Osteoblast (primary cell): ENCODE measurements around the gene TM9SF3. TPM values are rescaled to one million over a fixed set of nuclear protein-coding genes. Genes with fewer than 3 reads are reported as not detected.
"Not testable (repeated sequence)": the region's sequence is repeated elsewhere in the genome, so short reads cannot be mapped to it uniquely, and the experiment has no call there.

ENCODE experiments used
- DNase-seq: peaks from one replicate; pipeline ENCODE4 v3.0.0; 2011; ENCODE audit warnings: low spot score, mixed read lengths; ENCODE audit not compliant: insufficient read length; ENCODE audit errors: missing footprints
- H2AFZ ChIP-seq: 2 replicates; pipeline ENCODE4 v1.6.0; 2011; ENCODE audit warnings: mild to moderate bottlenecking, low read length
- H3K27ac ChIP-seq: 2 replicates; pipeline ENCODE4 v1.5.1; 2011; ENCODE audit warnings: mild to moderate bottlenecking, low read depth, low read length, moderate library complexity
- H3K27me3 ChIP-seq: 2 replicates; pipeline ENCODE4 v1.6.0; 2012; ENCODE audit warnings: mild to moderate bottlenecking, control low read depth, inconsistent platforms, low read length, moderate library complexity; ENCODE audit not compliant: insufficient read depth
- H3K36me3 ChIP-seq: 2 replicates; pipeline ENCODE4 v1.5.1; 2011; ENCODE audit warnings: mild to moderate bottlenecking, low read length, control low read depth, moderate library complexity; ENCODE audit not compliant: insufficient read depth
- H3K4me1 ChIP-seq: 2 replicates; pipeline ENCODE4 v1.5.1; 2011; ENCODE audit warnings: mild to moderate bottlenecking, low read length, control low read depth, moderate library complexity; ENCODE audit not compliant: insufficient read depth
- H3K4me2 ChIP-seq: 2 replicates; pipeline ENCODE4 v1.6.0; 2011; ENCODE audit warnings: mild to moderate bottlenecking, low read length; ENCODE audit not compliant: insufficient read depth
- H3K4me3 ChIP-seq: fragments of 200-600 bp; sonication (generic); 3 replicates; pipeline ENCODE4 v1.5.1; 2012; ENCODE audit warnings: mild to moderate bottlenecking, low read length, inconsistent platforms; ENCODE audit not compliant: insufficient read depth
- H3K79me2 ChIP-seq: 2 replicates; pipeline ENCODE4 v1.6.0; 2012; ENCODE audit warnings: mild to moderate bottlenecking, low read length, control low read depth, inconsistent platforms; ENCODE audit not compliant: insufficient read depth
- H3K9me3 ChIP-seq: 2 replicates; pipeline ENCODE4 v1.5.1; 2011; ENCODE audit warnings: low read depth, low read length, control low read depth
- H4K20me1 ChIP-seq: 2 replicates; pipeline ENCODE4 v1.6.0; 2012; ENCODE audit warnings: mild to moderate bottlenecking, low read length, control low read depth; ENCODE audit not compliant: insufficient read depth
- total RNA-seq: library from RNA; depleted of rRNA; stranded (reverse); fragments of >200 nt; gene quantifications from 2 replicates; pipeline ENCODE4 v1.2.3, GENCODE V29; 2012
- TF ChIP-seq, protein P1 (sequence below): IDR thresholded peaks from 2 replicates; pipeline ENCODE4 v1.5.1; 2011; ENCODE audit warnings: mild to moderate bottlenecking, low read depth, low read length, moderate library complexity; ENCODE audit errors: extremely low read depth

TM9SF3 gene
- total RNA-seq, 1 donor: 124 TPM

GRCh38 chr10:96556003-96556402 is 30.8 kb downstream of the TM9SF3 start:
- Histone ChIP-seq H3K36me3 (peaks cover 57% of the 10 kb centered on the region), H3K9me3 (no peaks in the 10 kb centered on the region)
- DNase-seq: no peak

DNA sequence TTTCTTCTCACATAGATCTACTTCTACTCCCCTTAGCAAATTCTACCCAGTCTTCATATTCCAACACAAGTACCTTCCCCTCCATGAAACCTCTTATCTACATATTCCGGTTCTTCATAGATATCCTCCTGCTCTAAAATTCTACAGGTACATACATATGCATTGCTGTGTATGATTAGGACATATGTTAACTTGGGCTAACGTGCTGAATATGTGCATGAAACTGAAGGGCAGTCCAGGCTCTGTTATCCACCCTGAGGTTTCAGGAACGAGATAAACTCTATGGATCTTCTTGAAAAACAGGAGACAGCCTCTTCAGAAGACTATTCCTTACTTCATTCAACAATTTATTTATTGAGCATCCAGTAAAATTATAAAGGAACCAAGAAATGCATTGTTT is 31.5 kb downstream of the TM9SF3 start:
- H3K9me3 ChIP-seq: no peaks in the 10 kb centered on the region
- no peaks in the 10 kb centered on the region for H3K27me3 ChIP-seq
- no peak for DNase-seq
- no peak overlapping the region for H2AFZ ChIP-seq
- TF ChIP-seq, protein P1, sequence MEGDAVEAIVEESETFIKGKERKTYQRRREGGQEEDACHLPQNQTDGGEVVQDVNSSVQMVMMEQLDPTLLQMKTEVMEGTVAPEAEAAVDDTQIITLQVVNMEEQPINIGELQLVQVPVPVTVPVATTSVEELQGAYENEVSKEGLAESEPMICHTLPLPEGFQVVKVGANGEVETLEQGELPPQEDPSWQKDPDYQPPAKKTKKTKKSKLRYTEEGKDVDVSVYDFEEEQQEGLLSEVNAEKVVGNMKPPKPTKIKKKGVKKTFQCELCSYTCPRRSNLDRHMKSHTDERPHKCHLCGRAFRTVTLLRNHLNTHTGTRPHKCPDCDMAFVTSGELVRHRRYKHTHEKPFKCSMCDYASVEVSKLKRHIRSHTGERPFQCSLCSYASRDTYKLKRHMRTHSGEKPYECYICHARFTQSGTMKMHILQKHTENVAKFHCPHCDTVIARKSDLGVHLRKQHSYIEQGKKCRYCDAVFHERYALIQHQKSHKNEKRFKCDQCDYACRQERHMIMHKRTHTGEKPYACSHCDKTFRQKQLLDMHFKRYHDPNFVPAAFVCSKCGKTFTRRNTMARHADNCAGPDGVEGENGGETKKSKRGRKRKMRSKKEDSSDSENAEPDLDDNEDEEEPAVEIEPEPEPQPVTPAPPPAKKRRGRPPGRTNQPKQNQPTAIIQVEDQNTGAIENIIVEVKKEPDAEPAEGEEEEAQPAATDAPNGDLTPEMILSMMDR: no peak
- peaks cover 64% of the 10 kb centered on the region for H3K79me2 ChIP-seq
- no peak overlapping the region for H3K27ac ChIP-seq
- H3K4me1 ChIP-seq: no peaks in the 10 kb centered on the region
- H3K4me3 ChIP-seq: no peak overlapping the region
- peaks cover 62% of the 10 kb centered on the region for H3K36me3 ChIP-seq
- no peak overlapping the region for H3K4me2 ChIP-seq
- peaks cover 35% of the 10 kb centered on the region for H4K20me1 ChIP-seq

More at GRCh38 chr10:96556003-96556402, 30.8 kb downstream of the TM9SF3 start:
- Histone ChIP-seq H3K79me2 (peaks cover 60% of the 10 kb centered on the region), H3K27me3 (no peaks in the 10 kb centered on the region), H3K4me3 (no peak overlapping the region), H3K4me1 (peaks cover 4% of the 10 kb centered on the region), H2AFZ (no peak overlapping the region), H3K27ac (no peak overlapping the region), H3K4me2 (no peak overlapping the region), H4K20me1 (peaks cover 35% of the 10 kb centered on the region)
- TF ChIP-seq, protein P1: peak; percentile 41

DNA sequence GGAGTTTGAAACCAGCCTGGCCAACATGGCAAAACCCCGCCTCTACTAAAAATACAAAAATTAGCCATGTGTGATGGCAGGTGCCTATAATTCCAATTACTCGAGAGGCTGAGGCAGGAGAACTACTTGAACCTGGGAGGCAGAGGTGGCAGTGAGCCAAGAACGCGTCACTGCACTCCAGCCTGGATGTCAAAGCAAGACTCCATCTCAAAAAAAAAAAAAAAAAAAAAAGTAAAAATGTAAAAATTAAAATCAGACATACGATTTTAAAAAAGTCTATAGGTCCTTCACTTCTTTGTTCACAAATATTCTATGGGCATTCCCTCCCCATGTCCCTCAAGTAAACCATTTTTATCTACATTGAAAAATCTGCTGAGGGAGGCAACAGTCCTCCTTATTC is 38.2 kb downstream of the TM9SF3 start:
- Histone ChIP-seq H3K36me3 (peaks cover 51% of the 10 kb centered on the region), H3K27ac (no peak overlapping the region), H2AFZ (no peak overlapping the region), H3K4me1 (no peaks in the 10 kb centered on the region), H4K20me1 (peaks cover 7% of the 10 kb centered on the region), H3K79me2 (peaks cover 46% of the 10 kb centered on the region), H3K4me2 (no peak overlapping the region), H3K27me3 (no peaks in the 10 kb centered on the region), H3K9me3 (no peaks in the 10 kb centered on the region), H3K4me3 (no peak overlapping the region)
- DNase-seq: no peak
- TF ChIP-seq, protein P1: no peak

- peaks cover 51% of the 10 kb centered on the region for H3K79me2 ChIP-seq
- H3K27ac ChIP-seq, H2AFZ ChIP-seq, DNase-seq, H3K4me1 ChIP-seq, H3K4me3 ChIP-seq, H3K9me3 ChIP-seq, H3K4me2 ChIP-seq, H3K27me3 ChIP-seq, H4K20me1 ChIP-seq: not testable (repeated sequence)
- H3K36me3 ChIP-seq: peaks cover 44% of the 10 kb centered on the region
Measured at GRCh38 chr10:96545558-96545957, 41.3 kb downstream of the TM9SF3 start.
